Stimulated activated memory B cell treated with anti-CD40 and anti-IgM and Interleukin-4, amounts not matched to agents 10 μg/mL and 1 μg/mL and 100 μg/mL, for 72 hours (primary cell): ENCODE results near the gene MUC13.

Experiments used
- ATAC-seq: fragments of 150-1000 bp; cut with Tn5 transposase; 2 replicates; pipeline ENCODE4 v1.10.0; 2021
- H3K27ac Mint-ChIP-seq: one replicate; pipeline ENCODE4 v1.8.0; 2022; ENCODE audit warnings: mild to moderate bottlenecking, mixed read lengths
- H3K27me3 Mint-ChIP-seq: one replicate; pipeline ENCODE4 v1.8.0; 2022; ENCODE audit warnings: mixed read lengths
- H3K36me3 Mint-ChIP-seq: one replicate; pipeline ENCODE4 v1.8.0; 2022; ENCODE audit warnings: mixed read lengths
- H3K4me1 Mint-ChIP-seq: one replicate; pipeline ENCODE4 v1.8.0; 2022; ENCODE audit warnings: mixed read lengths
- H3K4me3 Mint-ChIP-seq: one replicate; pipeline ENCODE4 v1.8.0; 2022; ENCODE audit warnings: mild to moderate bottlenecking, moderate library complexity, mixed read lengths
- H3K9me3 Mint-ChIP-seq: one replicate; pipeline ENCODE4 v1.8.0; 2022; ENCODE audit warnings: mixed read lengths

The MUC13 gene

GRCh38 chr3:124927574-124928045, 6.9 kb downstream of the MUC13 start:
- H3K4me1 Mint-ChIP-seq = no peaks in the 10 kb centered on the region
- no peaks in the 10 kb centered on the region for H3K36me3 Mint-ChIP-seq
- no peak overlapping the region for H3K4me3 Mint-ChIP-seq
- H3K9me3 Mint-ChIP-seq = no peaks in the 10 kb centered on the region
- no peak for ATAC-seq
- no peak overlapping the region for H3K27ac Mint-ChIP-seq
- peaks cover 11% of the 10 kb centered on the region for H3K27me3 Mint-ChIP-seq

- Mint-ChIP-seq H3K27ac (no peak overlapping the region), H3K36me3 (no peaks in the 10 kb centered on the region), H3K27me3 (peaks cover 11% of the 10 kb centered on the region), H3K9me3 (no peaks in the 10 kb centered on the region), H3K4me3 (no peak overlapping the region), H3K4me1 (no peaks in the 10 kb centered on the region)
- no peak for ATAC-seq
Observed at GRCh38 chr3:124926426-124927101, 8.0 kb downstream of the MUC13 start.

DNA sequence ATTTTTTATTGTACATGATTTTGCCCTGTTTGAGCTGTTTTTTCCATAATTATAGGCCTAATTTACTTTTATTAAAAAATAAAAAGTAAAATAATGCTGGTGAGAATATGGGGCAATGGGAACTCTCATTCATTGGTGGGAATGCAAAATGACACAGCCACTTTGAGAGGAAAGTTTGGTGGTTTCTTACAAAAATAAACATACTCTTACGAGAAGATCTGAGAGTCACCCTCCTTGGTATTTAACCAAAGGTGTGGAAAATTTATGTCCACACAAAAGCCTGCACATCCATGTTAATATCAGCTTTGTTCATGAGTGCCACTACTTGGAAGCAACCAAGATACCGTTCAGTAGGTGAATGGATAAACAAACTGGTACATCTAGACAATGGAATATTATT, 9.8 kb downstream of the MUC13 start:
- Mint-ChIP-seq H3K36me3 (no peaks in the 10 kb centered on the region), H3K4me3 (no peak overlapping the region), H3K27ac (no peak overlapping the region), H3K4me1 (no peaks in the 10 kb centered on the region), H3K27me3 (peaks cover 11% of the 10 kb centered on the region), H3K9me3 (no peaks in the 10 kb centered on the region)
- ATAC-seq = no peak

GRCh38 chr3:124923833-124924232, 10.7 kb downstream of the MUC13 start:
- no peak for ATAC-seq
- no peaks in the 10 kb centered on the region for H3K36me3 Mint-ChIP-seq
- no peaks in the 10 kb centered on the region for H3K4me1 Mint-ChIP-seq
- H3K27me3 Mint-ChIP-seq = peaks cover 16% of the 10 kb centered on the region
- H3K27ac Mint-ChIP-seq = no peak overlapping the region
- no peak overlapping the region for H3K4me3 Mint-ChIP-seq
- H3K9me3 Mint-ChIP-seq = no peaks in the 10 kb centered on the region

- ATAC-seq = no peak
- Mint-ChIP-seq H3K27ac (no peak overlapping the region), H3K4me3 (no peak overlapping the region)
Observed at GRCh38 chr3:124920718-124921117, 13.8 kb downstream of the MUC13 start.

DNA sequence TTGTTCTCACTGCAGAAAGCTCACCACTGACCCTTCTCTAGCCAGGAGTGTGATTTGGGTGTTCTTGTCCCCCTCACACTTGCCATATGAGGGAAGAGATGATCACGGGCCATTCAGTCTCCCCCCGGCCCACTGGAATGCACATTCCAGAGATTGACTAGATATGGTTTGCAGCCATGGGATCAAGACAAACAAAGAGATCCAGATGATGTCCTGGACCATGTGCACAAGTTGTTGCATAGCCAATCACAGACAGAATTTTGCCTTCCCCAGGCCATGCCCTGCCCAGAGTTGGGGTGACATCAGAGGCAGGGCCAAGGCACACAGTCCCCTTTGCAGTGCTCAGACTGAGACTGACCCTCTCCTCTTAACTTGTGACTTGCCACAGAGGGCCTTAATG, 14.8 kb downstream of the MUC13 start:
- no peak for ATAC-seq
- Mint-ChIP-seq H3K4me3 (no peak overlapping the region), H3K27ac (no peak overlapping the region), H3K36me3 (no peaks in the 10 kb centered on the region), H3K9me3 (no peaks in the 10 kb centered on the region), H3K4me1 (no peaks in the 10 kb centered on the region), H3K27me3 (peaks cover 46% of the 10 kb centered on the region)

More at GRCh38 chr3:124920718-124921117, 13.8 kb downstream of the MUC13 start:
- no peaks in the 10 kb centered on the region for H3K36me3 Mint-ChIP-seq
- no peaks in the 10 kb centered on the region for H3K9me3 Mint-ChIP-seq
- no peaks in the 10 kb centered on the region for H3K4me1 Mint-ChIP-seq
- H3K27me3 Mint-ChIP-seq = peaks cover 43% of the 10 kb centered on the region

DNA sequence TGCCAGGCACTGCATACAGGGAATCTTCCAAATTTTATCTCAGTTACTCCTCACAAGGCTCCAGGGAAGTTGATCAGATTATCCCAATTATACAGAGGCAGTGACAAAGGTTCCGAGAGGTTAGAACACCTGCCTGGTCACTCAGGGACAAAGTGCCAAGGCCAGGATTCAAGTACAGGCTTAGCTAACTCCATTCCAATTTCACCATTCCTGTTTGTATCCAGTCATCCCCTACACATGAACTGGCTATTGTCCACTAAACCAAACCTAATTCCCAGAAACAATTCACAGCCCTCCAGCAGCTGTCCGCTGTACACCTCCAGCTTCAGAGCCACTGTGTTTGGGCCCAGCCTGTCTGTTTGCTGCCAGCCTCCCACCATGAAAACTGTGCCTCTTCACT, 16.0 kb downstream of the MUC13 start:
- Mint-ChIP-seq H3K4me3 (no peak overlapping the region), H3K27me3 (peaks cover 38% of the 10 kb centered on the region), H3K36me3 (no peaks in the 10 kb centered on the region), H3K4me1 (no peaks in the 10 kb centered on the region), H3K9me3 (no peaks in the 10 kb centered on the region), H3K27ac (no peak overlapping the region)
- ATAC-seq = no peak

DNA sequence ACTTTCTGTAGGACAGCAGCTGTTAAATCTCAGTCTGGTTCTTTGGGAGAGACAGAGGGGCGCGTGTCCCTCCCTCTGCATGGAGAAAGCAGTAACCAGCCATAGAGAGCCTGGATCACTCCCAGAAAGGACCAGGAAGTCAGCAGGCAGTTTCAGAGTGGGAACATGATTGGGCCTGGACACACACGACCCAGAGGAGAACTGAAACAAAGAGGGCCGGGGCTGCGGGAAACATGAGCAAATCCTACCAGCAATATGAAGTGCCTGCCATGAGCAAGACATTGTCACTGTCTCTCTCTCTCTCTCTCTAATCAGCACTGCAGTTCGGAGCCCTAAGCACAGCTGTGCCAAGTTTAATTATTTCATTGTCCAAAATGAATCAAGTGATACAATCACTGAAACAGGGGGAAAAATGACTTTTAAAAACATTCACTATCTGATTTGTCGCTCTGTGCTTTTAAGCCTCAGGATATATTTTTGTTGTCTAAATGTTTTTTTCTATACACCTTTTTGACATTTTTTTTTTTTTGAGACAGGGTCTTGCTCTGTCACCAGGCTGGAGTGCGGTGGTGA, 17.6 kb downstream of the MUC13 start:
- Mint-ChIP-seq H3K9me3 (no peaks in the 10 kb centered on the region), H3K27me3 (peaks cover 49% of the 10 kb centered on the region), H3K36me3 (no peaks in the 10 kb centered on the region), H3K4me1 (no peaks in the 10 kb centered on the region), H3K27ac (no peak overlapping the region), H3K4me3 (no peak overlapping the region)
- no peak for ATAC-seq

DNA sequence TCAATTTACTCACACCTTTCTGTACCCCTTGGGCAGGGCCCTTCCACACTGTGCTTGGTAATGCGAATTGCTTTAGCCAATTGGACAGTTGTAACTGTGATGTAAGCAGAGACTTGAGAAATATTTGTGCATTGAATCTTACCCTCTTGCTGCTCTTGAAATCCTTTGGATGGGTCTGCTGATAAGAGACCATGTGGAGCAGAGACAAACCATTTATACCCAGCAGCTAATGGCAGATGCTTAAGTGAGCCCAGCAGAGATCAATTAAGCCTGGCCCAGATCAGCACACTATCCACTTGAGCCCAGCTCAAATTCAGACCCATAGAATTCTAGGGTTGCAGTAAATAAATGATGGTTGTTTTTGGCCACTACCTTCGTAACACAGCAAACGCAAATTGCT, 19.3 kb downstream of the MUC13 start:
- Mint-ChIP-seq H3K4me1 (no peaks in the 10 kb centered on the region), H3K27ac (no peak overlapping the region), H3K36me3 (no peaks in the 10 kb centered on the region), H3K9me3 (no peaks in the 10 kb centered on the region), H3K27me3 (peaks cover 49% of the 10 kb centered on the region), H3K4me3 (no peak overlapping the region)
- no peak for ATAC-seq

DNA sequence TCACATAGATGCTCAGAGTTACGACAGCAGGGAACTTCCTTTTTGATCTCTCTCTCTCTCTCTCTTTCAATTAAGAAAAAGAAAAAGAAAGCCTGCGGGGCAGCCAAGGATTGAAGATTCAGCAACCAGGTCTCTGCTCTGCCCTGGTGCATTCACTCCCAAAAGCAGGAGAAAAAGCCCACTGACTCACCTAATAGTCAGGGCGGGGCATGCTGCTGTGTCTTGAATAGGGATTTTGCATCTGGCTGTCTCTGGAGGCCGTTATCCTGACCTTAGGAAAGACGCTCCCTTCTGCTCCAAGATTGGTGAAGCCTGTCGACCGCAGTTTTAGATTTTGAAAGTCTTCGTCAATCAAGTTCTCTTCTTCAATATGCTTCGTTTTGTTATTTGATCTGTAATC, 26.6 kb downstream of the MUC13 start:
- no peaks in the 10 kb centered on the region for H3K4me1 Mint-ChIP-seq
- ATAC-seq = no peak
- H3K27ac Mint-ChIP-seq = no peak overlapping the region
- H3K9me3 Mint-ChIP-seq = no peaks in the 10 kb centered on the region
- H3K4me3 Mint-ChIP-seq = no peak overlapping the region
- no peaks in the 10 kb centered on the region for H3K36me3 Mint-ChIP-seq
- peaks cover 9% of the 10 kb centered on the region for H3K27me3 Mint-ChIP-seq

- no peak for ATAC-seq
- Mint-ChIP-seq H3K9me3 (no peaks in the 10 kb centered on the region), H3K27me3 (peaks cover 10% of the 10 kb centered on the region), H3K36me3 (no peaks in the 10 kb centered on the region), H3K27ac (no peak overlapping the region), H3K4me1 (peaks cover 12% of the 10 kb centered on the region), H3K4me3 (no peak overlapping the region)
Observed at GRCh38 chr3:124904835-124905492, 29.6 kb downstream of the MUC13 start.

DNA sequence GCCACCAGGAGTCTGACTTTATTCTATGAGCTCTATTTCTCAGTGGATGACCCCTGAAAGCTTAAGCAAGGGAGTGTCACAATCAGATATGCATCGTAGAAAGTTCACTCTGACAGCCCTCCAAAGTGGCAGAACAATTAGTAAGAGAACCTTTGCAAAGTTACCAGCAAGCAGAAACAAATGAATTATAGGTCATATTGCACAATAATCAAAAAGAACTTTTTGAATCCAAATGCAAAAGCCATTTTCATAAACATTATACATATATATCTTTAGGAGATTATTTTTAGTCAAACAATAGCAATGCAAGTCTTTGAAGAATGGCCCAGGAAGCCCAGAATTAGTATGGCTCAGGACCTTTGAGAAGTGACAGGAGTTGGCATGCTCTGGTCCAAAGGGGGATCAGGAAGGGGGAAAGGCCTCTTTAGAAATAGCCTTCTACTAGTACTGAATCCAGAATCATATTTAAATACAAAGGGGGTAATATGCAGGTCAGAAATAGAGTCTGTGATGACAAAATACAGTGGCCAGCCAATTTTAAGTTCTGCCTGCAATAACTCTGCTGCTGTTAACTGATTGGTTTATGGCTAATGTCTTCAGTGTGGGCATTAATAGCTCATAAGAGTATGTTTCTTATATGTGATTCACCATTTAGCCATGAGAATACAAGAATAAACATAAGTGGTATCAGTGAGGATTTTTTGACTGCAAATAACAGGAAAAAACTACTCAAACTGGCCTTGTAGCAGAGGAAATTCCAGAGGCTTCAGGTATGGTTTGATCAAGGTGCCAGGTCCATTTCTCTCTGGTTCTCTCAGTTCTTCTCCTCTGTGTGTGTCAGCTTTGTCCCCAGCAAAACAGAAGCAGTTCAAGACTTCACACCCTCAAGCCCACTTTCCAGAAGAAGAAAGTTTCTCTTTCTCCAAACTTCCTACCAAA, 30.4 kb downstream of the MUC13 start:
- Mint-ChIP-seq H3K27ac (no peak overlapping the region), H3K9me3 (no peaks in the 10 kb centered on the region), H3K36me3 (no peaks in the 10 kb centered on the region)

DNA sequence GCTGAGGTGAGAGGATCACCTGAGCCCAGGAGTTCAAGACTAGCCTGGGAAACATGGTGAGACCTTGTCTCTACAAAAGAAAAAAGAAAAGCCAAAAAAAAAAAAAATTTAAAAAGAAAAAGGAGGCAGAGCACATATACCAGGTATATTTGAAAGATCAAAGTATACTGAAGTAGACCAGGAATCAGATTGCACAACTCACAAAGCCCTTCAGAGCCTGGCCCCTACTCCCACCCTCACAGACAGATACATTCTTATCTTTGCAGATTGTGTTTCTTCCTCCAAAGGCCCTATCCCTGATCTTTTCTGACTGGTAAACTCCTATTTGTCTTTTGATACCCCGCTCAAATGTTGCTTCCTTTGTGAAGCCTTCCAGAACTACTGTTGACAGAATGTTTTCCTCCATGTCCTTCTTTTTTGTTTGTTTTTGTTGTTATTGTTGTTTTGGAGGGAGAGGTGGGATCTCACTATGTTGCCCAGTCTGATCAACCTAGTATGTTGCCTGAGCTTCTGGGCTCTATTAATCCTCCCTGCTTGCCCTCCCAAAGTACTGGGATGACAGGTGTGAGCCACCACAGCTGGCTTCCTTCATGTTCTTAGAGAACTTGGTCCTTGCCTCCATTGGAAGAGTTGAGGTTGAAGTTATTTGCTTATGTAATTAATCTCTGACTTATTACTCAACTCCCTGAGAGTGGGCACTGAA, 37.6 kb downstream of the MUC13 start:
- H3K4me3 Mint-ChIP-seq = no peak overlapping the region
- H3K27ac Mint-ChIP-seq = no peak overlapping the region
- ATAC-seq = no peak
- H3K27me3 Mint-ChIP-seq = peaks cover 10% of the 10 kb centered on the region
- H3K9me3 Mint-ChIP-seq = no peaks in the 10 kb centered on the region
- H3K36me3 Mint-ChIP-seq = no peaks in the 10 kb centered on the region
- peaks cover 12% of the 10 kb centered on the region for H3K4me1 Mint-ChIP-seq

More for the DNA sequence above, 30.4 kb downstream of the MUC13 start:
- Mint-ChIP-seq H3K27me3 (peaks cover 10% of the 10 kb centered on the region), H3K4me3 (no peak overlapping the region), H3K4me1 (peaks cover 12% of the 10 kb centered on the region)
- ATAC-seq = no peak

DNA sequence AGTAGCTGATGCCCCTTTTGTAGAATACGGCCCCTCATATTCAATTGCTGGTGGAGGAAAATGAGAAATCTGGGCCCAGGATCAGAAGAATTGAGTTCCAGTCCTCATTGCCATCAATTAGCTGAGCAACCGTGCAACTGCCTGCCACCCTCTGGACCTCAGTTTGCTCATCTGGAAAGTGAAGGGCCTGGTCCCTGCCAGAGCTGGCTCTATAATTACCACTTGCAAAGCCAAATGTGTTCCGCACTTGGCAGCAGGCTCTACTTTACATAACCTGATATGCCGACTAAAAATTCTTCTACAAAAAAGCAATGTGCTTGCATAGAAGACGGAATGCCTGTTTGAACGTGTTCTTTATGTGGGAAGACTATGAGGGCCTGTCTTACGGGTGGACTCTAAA, 38.8 kb downstream of the MUC13 start:
- H3K36me3 Mint-ChIP-seq = no peaks in the 10 kb centered on the region
- H3K4me1 Mint-ChIP-seq = peaks cover 2% of the 10 kb centered on the region
- no peak overlapping the region for H3K4me3 Mint-ChIP-seq
- no peak overlapping the region for H3K27ac Mint-ChIP-seq
- no peak for ATAC-seq
- no peaks in the 10 kb centered on the region for H3K9me3 Mint-ChIP-seq
- peaks cover 4% of the 10 kb centered on the region for H3K27me3 Mint-ChIP-seq

- Mint-ChIP-seq H3K27me3 (peaks cover 21% of the 10 kb centered on the region), H3K36me3 (no peaks in the 10 kb centered on the region), H3K27ac (no peak overlapping the region), H3K4me1 (no peaks in the 10 kb centered on the region), H3K4me3 (no peak overlapping the region), H3K9me3 (no peaks in the 10 kb centered on the region)
- ATAC-seq = no peak
Observed at GRCh38 chr3:124893526-124893925, 41.0 kb downstream of the MUC13 start.
